IMR-90 (cell line): Measurements from ENCODE around the gene DHRS4. TPM values are rescaled to one million over a fixed set of nuclear protein-coding genes. Genes with fewer than 3 reads are reported as not detected.

Experiments used
- ATAC-seq: fragments of 200-7000 bp; cut with Tn5 transposase; 2 replicates; pipeline ENCODE4 v1.9.1; 2020; ENCODE audit warnings: low read depth, mild to moderate bottlenecking, moderate library complexity
- BruUV-seq: library from RNA; stranded (reverse); fragments of 400-500 nt; replicated peaks from 2 replicates; lab custom pipeline; 2021; lab: Mats Ljungman, UMichigan
- CTCF ChIA-PET: fragments of 300-600 bp; formaldehyde crosslinking; extraction: SDS; loops from one replicate; lab custom pipeline; 2021; ENCODE audit warnings: antibody characterized with exemption; lab: Yijun Ruan, JAX
- POLR2A ChIA-PET: fragments of 300-600 bp; sonication (Branson Sonifier 250); formaldehyde crosslinking; loops from one replicate; lab custom pipeline; 2022; ENCODE audit warnings: antibody characterized with exemption; ENCODE audit not compliant: unreplicated experiment; lab: Charles Lee
- DNase-seq: peaks from one replicate; pipeline ENCODE4 v3.0.0; 2013
- H2AFZ ChIP-seq: replicated peaks from 2 replicates; pipeline ENCODE3; 2013; ENCODE audit warnings: low read length, mild to moderate bottlenecking; ENCODE audit not compliant: poor library complexity
- H2AK5ac ChIP-seq: 2 replicates; pipeline ENCODE4 v1.6.1; 2013; ENCODE audit warnings: low read depth, low read length, inconsistent platforms
- H2AK9ac ChIP-seq: replicated peaks from 2 replicates; pipeline ENCODE3; 2013; ENCODE audit warnings: mild to moderate bottlenecking, low read depth, low read length, moderate library complexity; ENCODE audit not compliant: poor library complexity
- H2BK120ac ChIP-seq: 2 replicates; pipeline ENCODE4 v1.6.1; 2013; ENCODE audit warnings: low read depth, low read length, inconsistent platforms
- H2BK15ac ChIP-seq: 3 replicates; pipeline ENCODE4 v1.6.1; 2013; ENCODE audit warnings: low read depth, low read length, inconsistent platforms
- H2BK20ac ChIP-seq: 2 replicates; pipeline ENCODE4 v1.6.1; 2013; ENCODE audit warnings: low read depth, mild to moderate bottlenecking, inconsistent platforms, low read length, moderate library complexity
- H2BK5ac ChIP-seq: 2 replicates; pipeline ENCODE4 v1.6.1; 2013; ENCODE audit warnings: mild to moderate bottlenecking, low read depth, low read length, inconsistent platforms; ENCODE audit not compliant: poor library complexity, severe bottlenecking
- H3K14ac ChIP-seq: replicated peaks from 2 replicates; pipeline ENCODE4 v1.6.1; 2013; ENCODE audit warnings: low read depth, low read length, inconsistent platforms
- H3K18ac ChIP-seq: 2 replicates; pipeline ENCODE4 v1.6.1; 2013; ENCODE audit warnings: low read depth, low read length, control low read depth
- H3K23ac ChIP-seq: 2 replicates; pipeline ENCODE4 v1.6.1; 2013; ENCODE audit warnings: low read depth, low read length, inconsistent platforms
- H3K27ac ChIP-seq: 2 replicates; pipeline ENCODE4 v1.5.1; 2013; ENCODE audit warnings: mild to moderate bottlenecking, control low read depth, low read length; ENCODE audit not compliant: insufficient read depth
- H3K27me3 ChIP-seq: 2 replicates; pipeline ENCODE4 v1.6.1; 2013; ENCODE audit warnings: low read length; ENCODE audit not compliant: control insufficient read depth, insufficient read depth
- H3K36me3 ChIP-seq: 2 replicates; pipeline ENCODE4 v1.6.1; 2013; ENCODE audit warnings: low read length, mixed read lengths; ENCODE audit not compliant: control insufficient read depth, insufficient read depth
- H3K4ac ChIP-seq: 2 replicates; pipeline ENCODE4 v1.6.1; 2013; ENCODE audit warnings: low read depth, low read length, inconsistent platforms
- H3K4me1 ChIP-seq: 2 replicates; pipeline ENCODE4 v1.6.1; 2013; ENCODE audit warnings: low read length, mixed read lengths; ENCODE audit not compliant: control insufficient read depth, insufficient read depth
- H3K4me2 ChIP-seq: 2 replicates; pipeline ENCODE4 v1.6.1; 2013; ENCODE audit warnings: low read depth, mild to moderate bottlenecking, control low read depth, low read length, moderate library complexity
- H3K4me3 ChIP-seq: 2 replicates; pipeline ENCODE4 v1.5.1; 2013; ENCODE audit warnings: low read depth, mild to moderate bottlenecking, control low read depth, low read length, moderate library complexity; ENCODE audit not compliant: insufficient read depth
- H3K56ac ChIP-seq: 2 replicates; pipeline ENCODE4 v1.6.1; 2013; ENCODE audit warnings: low read length, inconsistent platforms; ENCODE audit not compliant: insufficient read depth; ENCODE audit errors: extremely low read depth
- H3K79me1 ChIP-seq, 2 experiments: 2 replicates each; pipeline ENCODE4 v1.6.1; 2013; ENCODE audit warnings: low read length in 2 of 2, inconsistent platforms in 1 of 2, low read depth in 1 of 2
- H3K9ac ChIP-seq: 2 replicates; pipeline ENCODE4 v1.6.1; 2013; ENCODE audit warnings: low read depth, low read length, control low read depth
- H3K9me1 ChIP-seq: 2 replicates; pipeline ENCODE4 v1.6.1; 2013; ENCODE audit warnings: low read length, inconsistent platforms; ENCODE audit not compliant: insufficient read depth
- H3K9me3 ChIP-seq: 2 replicates; pipeline ENCODE4 v1.6.1; 2013; ENCODE audit warnings: low read length; ENCODE audit not compliant: control insufficient read depth, insufficient read depth
- H4K20me1 ChIP-seq: 2 replicates; pipeline ENCODE4 v1.6.1; 2013; ENCODE audit warnings: low read length, inconsistent platforms; ENCODE audit not compliant: insufficient read depth
- H4K5ac ChIP-seq: 2 replicates; pipeline ENCODE4 v1.6.1; 2013; ENCODE audit warnings: mild to moderate bottlenecking, low read depth, low read length, control low read depth
- H4K8ac ChIP-seq, 2 experiments: 2 replicates each; pipeline ENCODE4 v1.6.1; 2013; ENCODE audit warnings: low read depth in 2 of 2, low read length in 2 of 2, control low read depth in 1 of 2, inconsistent platforms in 1 of 2
- H4K91ac ChIP-seq: 2 replicates; pipeline ENCODE4 v1.6.1; 2013; ENCODE audit warnings: low read depth, low read length, inconsistent platforms; ENCODE audit not compliant: insufficient read depth
- BHLHE40 ChIP-seq: fragments of 150-350 bp; IDR thresholded peaks from 2 replicates; pipeline ENCODE4 v1.6.1; 2016; ENCODE audit warnings: mild to moderate bottlenecking, low read depth, low read length
- CEBPB ChIP-seq: IDR thresholded peaks from 2 replicates; pipeline ENCODE4 v1.6.1; 2012; ENCODE audit warnings: low read depth, low read length, improper control_type of control experiment
- CHD1 ChIP-seq: IDR thresholded peaks from 2 replicates; pipeline ENCODE4 v1.6.1; 2012; ENCODE audit warnings: low read depth, low read length, improper control_type of control experiment
- CTCF ChIP-seq: conservative IDR thresholded peaks from 2 replicates; pipeline ENCODE4 v1.5.1; 2012; ENCODE audit warnings: mild to moderate bottlenecking, low read depth, low read length, improper control_type of control experiment
- ELK1 ChIP-seq: fragments of 150-350 bp; IDR thresholded peaks from 2 replicates; pipeline ENCODE4 v1.6.1; 2016; ENCODE audit warnings: low read depth, mild to moderate bottlenecking, low read length, moderate library complexity, borderline replicate concordance
- FOS ChIP-seq: fragments of 150-350 bp; IDR thresholded peaks from 2 replicates; pipeline ENCODE4 v1.6.1; 2016; ENCODE audit warnings: low read depth, low read length
- MAFK ChIP-seq: IDR thresholded peaks from 2 replicates; pipeline ENCODE4 v1.6.1; 2012; ENCODE audit warnings: low read depth, low read length, improper control_type of control experiment
- MAZ ChIP-seq: IDR thresholded peaks from 2 replicates; pipeline ENCODE4 v1.6.1; 2012; ENCODE audit warnings: low read depth, mild to moderate bottlenecking, low read length, improper control_type of control experiment, moderate library complexity, borderline replicate concordance
- MXI1 ChIP-seq: IDR thresholded peaks from 2 replicates; pipeline ENCODE4 v1.6.1; 2012; ENCODE audit warnings: low read depth, mild to moderate bottlenecking, low read length, moderate library complexity, borderline replicate concordance
- NFE2L2 ChIP-seq: fragments of 150-350 bp; IDR thresholded peaks from 2 replicates; pipeline ENCODE4 v1.6.1; 2016; ENCODE audit warnings: low read depth, mild to moderate bottlenecking, low read length
- POLR2A ChIP-seq: IDR thresholded peaks from 2 replicates; pipeline ENCODE4 v1.6.1; 2012; ENCODE audit warnings: mild to moderate bottlenecking, low read depth, low read length
- RAD21 ChIP-seq: IDR thresholded peaks from 2 replicates; pipeline ENCODE4 v1.6.1; 2012; ENCODE audit warnings: low read length, improper control_type of control experiment
- RCOR1 ChIP-seq: IDR thresholded peaks from 2 replicates; pipeline ENCODE4 v1.6.1; 2012; ENCODE audit warnings: mild to moderate bottlenecking, low read length, improper control_type of control experiment; ENCODE audit not compliant: insufficient replicate concordance
- RFX5 ChIP-seq: IDR thresholded peaks from 2 replicates; pipeline ENCODE4 v1.8.0; 2012; ENCODE audit warnings: low read depth, mild to moderate bottlenecking, low read length, moderate library complexity
- SMC3 ChIP-seq: fragments of 150-350 bp; IDR thresholded peaks from 2 replicates; pipeline ENCODE4 v1.6.1; 2016; ENCODE audit warnings: low read depth, mild to moderate bottlenecking, antibody characterized with exemption, low read length, moderate library complexity
- WGBS, 2 experiments: methylation state at CpG; one replicate each; pipeline versions ENCODE4 v1.1.5 to v1.1.7; 2013; ENCODE audit warnings: missing lambda C conversion rate in 2 of 2; ENCODE audit not compliant: insufficient read length in 1 of 2; ENCODE audit errors: extremely low coverage in 2 of 2; 5-methylcytosine and 5-hydroxymethylcytosine counted together
- dilution Hi-C: fragments of 300-500 bp; cut with HindIII; formaldehyde crosslinking; loops from one replicate; pipeline ENCODE4 v1.14.3; 2018; ENCODE audit warnings: low sequenced_read_pairs; ENCODE audit not compliant: unreplicated experiment
- in situ Hi-C: fragments of 300-500 bp; cut with MboI; formaldehyde crosslinking; loops from 3 replicates; pipeline ENCODE4 v1.14.3; 2019; ENCODE audit warnings: low sequenced_read_pairs, inconsistent platforms, mixed read lengths
- intact Hi-C: fragments of 100-400 bp; cut with micrococcal nuclease; formaldehyde crosslinking; loops from 2 replicates; pipeline ENCODE4 v1.10.0; 2022
- polyA plus RNA-seq, 3 experiments: library from polyadenylated mRNA; depleted of rRNA; stranded (reverse); fragments of >200 nt; gene quantifications; 2 replicates each; pipeline ENCODE4 v1.2.3, GENCODE V29; 2012; ENCODE audit warnings: low replicate concordance in 1 of 3
- total RNA-seq: library from RNA; depleted of rRNA; stranded (reverse); fragments of >200 nt; gene quantifications from 2 replicates; pipeline ENCODE4 v1.2.3, GENCODE V29; 2012
- TF ChIP-seq, protein P1 (sequence below): fragments of 150-350 bp; IDR thresholded peaks from 2 replicates; pipeline ENCODE4 v1.6.1; 2017; ENCODE audit warnings: mild to moderate bottlenecking, antibody characterized with exemption, low read length, low read depth

Gene DHRS4
- total and polyA plus RNA-seq, 2 of the 4 experiments (the other 2 are of a cell fraction): 43.2 to 51.8 TPM

- no peak for DNase-seq
- no peak overlapping the region for H3K27ac ChIP-seq
- no peak overlapping the region for H2AK5ac ChIP-seq
- no peak overlapping the region for H2BK20ac ChIP-seq
- H2AK9ac ChIP-seq: no peak overlapping the region
- no peak overlapping the region for H4K5ac ChIP-seq
- H4K91ac ChIP-seq: no peak overlapping the region
- no peak overlapping the region for H3K4me2 ChIP-seq
- H4K8ac ChIP-seq: no peak overlapping the region
- no peak overlapping the region for H3K9ac ChIP-seq
- no peaks in the 10 kb centered on the region for H3K9me3 ChIP-seq
- in situ Hi-C loops (no loop called here), dilution Hi-C loops (no loop called here), intact Hi-C loops (no loop called here)
- no peak for TF ChIP-seq CHD1
- no peak for TF ChIP-seq CTCF
- no peak for TF ChIP-seq MAZ
- no peak for TF ChIP-seq ELK1
- TF ChIP-seq CEBPB: no peak
- no peak for TF ChIP-seq MAFK
- no peak for TF ChIP-seq RAD21
- TF ChIP-seq BHLHE40: no peak
- no peak for TF ChIP-seq POLR2A
- TF ChIP-seq RCOR1: no peak
- TF ChIP-seq SMC3: no peak
- TF ChIP-seq, protein P1, sequence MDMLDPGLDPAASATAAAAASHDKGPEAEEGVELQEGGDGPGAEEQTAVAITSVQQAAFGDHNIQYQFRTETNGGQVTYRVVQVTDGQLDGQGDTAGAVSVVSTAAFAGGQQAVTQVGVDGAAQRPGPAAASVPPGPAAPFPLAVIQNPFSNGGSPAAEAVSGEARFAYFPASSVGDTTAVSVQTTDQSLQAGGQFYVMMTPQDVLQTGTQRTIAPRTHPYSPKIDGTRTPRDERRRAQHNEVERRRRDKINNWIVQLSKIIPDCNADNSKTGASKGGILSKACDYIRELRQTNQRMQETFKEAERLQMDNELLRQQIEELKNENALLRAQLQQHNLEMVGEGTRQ: no peak
- no peak for TF ChIP-seq MXI1
- no peak for TF ChIP-seq FOS
- TF ChIP-seq RFX5: no peak
- no peak for TF ChIP-seq NFE2L2
- no peaks in the 10 kb centered on the region for H3K4me1 ChIP-seq
- no peaks in the 10 kb centered on the region for H3K79me1 ChIP-seq
- no peak overlapping the region for H3K4me3 ChIP-seq
- H2BK5ac ChIP-seq: no peak overlapping the region
- no peak overlapping the region for H3K18ac ChIP-seq
- H2BK120ac ChIP-seq: no peak overlapping the region
- H3K23ac ChIP-seq: no peak overlapping the region
- no peaks in the 10 kb centered on the region for H4K20me1 ChIP-seq
- ATAC-seq: no peak
- 0 out of 2 replicates have a peak, but pooled peaks cover 3% of the 10 kb centered on the region for H3K9me1 ChIP-seq
- ChIA-PET CTCF (no interaction called here), POLR2A (no interaction called here)
- H3K56ac ChIP-seq: no peak overlapping the region
- H3K4ac ChIP-seq: no peak overlapping the region
- H2BK15ac ChIP-seq: no peak overlapping the region
- no peak overlapping the region for H2AFZ ChIP-seq
- WGBS, 2 experiments: no CpG with 5 or more reads among the region's 3 CpGs
- no TSS peak for BruUV-seq
- H3K14ac ChIP-seq: no peak overlapping the region
- no peaks in the 10 kb centered on the region for H3K36me3 ChIP-seq
- H3K27me3 ChIP-seq: no peaks in the 10 kb centered on the region
Measured at GRCh38 chr14:23941230-23941629, 12.3 kb upstream of the DHRS4 start.
